HCT116 (cell line): Measurements from ENCODE around the gene COL1A1.

Experiments
- ATF3 ChIP-seq: IDR thresholded peaks from 2 replicates; pipeline ENCODE4 v1.6.1; 2012
- CTCF ChIP-seq, 3 experiments: fragments of 200-600 bp in 1 of 3; sonication (generic) in 1 of 3; IDR thresholded peaks in 2 of 3; conservative IDR thresholded peaks in 1 of 3; 2 replicates each; pipeline ENCODE4 v1.5.1; 2012 to 2017; ENCODE audit warnings: low read depth in 2 of 3, low read length in 2 of 3, antibody characterized with exemption in 1 of 3, borderline replicate concordance in 1 of 3, control low read depth in 1 of 3, mild to moderate bottlenecking in 1 of 3, mixed read lengths in 1 of 3, mixed run types in 1 of 3, moderate library complexity in 1 of 3; ENCODE audit not compliant: insufficient read depth in 1 of 3
- ELF1 ChIP-seq: IDR thresholded peaks from 2 replicates; pipeline ENCODE4 v1.6.1; 2012; ENCODE audit warnings: low read depth, borderline replicate concordance
- EZH2 ChIP-seq: fragments of 200-600 bp; sonication (generic); IDR thresholded peaks from 2 replicates; pipeline ENCODE4 v1.6.1; 2017; ENCODE audit warnings: antibody characterized with exemption, mixed run types
- EZH2phosphoT487 ChIP-seq: fragments of 200-600 bp; IDR thresholded peaks from 2 replicates; pipeline ENCODE4 v1.6.1; 2018; ENCODE audit warnings: antibody characterized with exemption, borderline replicate concordance
- POLR2A ChIP-seq: IDR thresholded peaks from 2 replicates; pipeline ENCODE4 v1.7.0; 2011; ENCODE audit warnings: borderline replicate concordance; ENCODE audit not compliant: insufficient read depth, insufficient read length; ENCODE audit errors: extremely low read depth
- POLR2AphosphoS5 ChIP-seq: IDR thresholded peaks from 2 replicates; pipeline ENCODE4 v1.6.1; 2011; ENCODE audit warnings: mild to moderate bottlenecking, low read depth, low read length, moderate library complexity
- RAD21 ChIP-seq: IDR thresholded peaks from 2 replicates; pipeline ENCODE4 v1.6.1; 2012; ENCODE audit warnings: low read depth, mild to moderate bottlenecking
- REST ChIP-seq: IDR thresholded peaks from 2 replicates; pipeline ENCODE4 v1.6.1; 2012; ENCODE audit warnings: low read depth
- SP1 ChIP-seq: IDR thresholded peaks from 2 replicates; pipeline ENCODE4 v1.6.1; 2012; ENCODE audit warnings: low read depth
- TCF7L2 ChIP-seq: IDR thresholded peaks from 2 replicates; pipeline ENCODE4 v1.7.0; 2011; ENCODE audit warnings: borderline replicate concordance, inconsistent platforms; ENCODE audit not compliant: insufficient read depth, insufficient read length; ENCODE audit errors: extremely low read depth
- YY1 ChIP-seq: IDR thresholded peaks from 2 replicates; pipeline ENCODE4 v1.6.1; 2011; ENCODE audit warnings: low read length, low read depth, moderate library complexity, mild to moderate bottlenecking; ENCODE audit not compliant: insufficient replicate concordance; ENCODE audit errors: extremely low read depth
- ZNF274 ChIP-seq: fragments of 200-500 bp; sonication (Bioruptor generic); IDR thresholded peaks from 2 replicates; pipeline ENCODE4 v1.6.1; 2014; ENCODE audit warnings: mild to moderate bottlenecking, low read depth, low read length, inconsistent platforms

- no peak for TF ChIP-seq POLR2A
- no peak for TF ChIP-seq YY1
- TF ChIP-seq POLR2AphosphoS5 = no peak
- TF ChIP-seq CTCF (IDR thresholded peaks at IDR 0.05 in 2 of 3, conservative IDR thresholded peaks at IDR 0.05 in 1 of 3; ENCODE audit: borderline replicate concordance in 1 of 3, insufficient read depth in 1 of 3, low read depth in 2 of 3, low read length in 2 of 3) = peak in 2 of 3 experiments; percentile 20 to 34; a peak in 2 of 6 replicates
- TF ChIP-seq ZNF274 = no peak
- TF ChIP-seq EZH2 = no peak
- no peak for TF ChIP-seq TCF7L2
- no peak for TF ChIP-seq EZH2phosphoT487
- no peak for TF ChIP-seq ELF1
- TF ChIP-seq REST = no peak
- TF ChIP-seq RAD21 = no peak
- TF ChIP-seq ATF3 = no peak
- TF ChIP-seq SP1 = no peak
These were observed 24.7 kb downstream of the COL1A1 start for GRCh38 chr17:50176559-50177357.
